Neural cell (in vitro differentiated cells): Measurements from ENCODE around the gene CA9. TPM values are rescaled to one million over a fixed set of nuclear protein-coding genes. Genes with fewer than 3 reads are reported as not detected.

Source experiments
- H2AFZ ChIP-seq: fragments of 200-600, 300-800 bp; sonication (generic), shearing (Covaris generic); 2 replicates; pipeline ENCODE4 v1.6.0; 2014; ENCODE audit warnings: low read depth, mild to moderate bottlenecking, antibody characterized with exemption, low read length, moderate library complexity
- H3F3A ChIP-seq: fragments of 200-600 bp; shearing (Covaris generic); 2 replicates; pipeline ENCODE4 v1.6.1; 2016; ENCODE audit warnings: mild to moderate bottlenecking, moderate library complexity, mixed read lengths, antibody characterized with exemption, low read length; ENCODE audit not compliant: insufficient read depth, poor library complexity, severe bottlenecking
- H3K27ac ChIP-seq: fragments of 200-600, 300-800 bp; sonication (generic), shearing (Covaris generic); 2 replicates; pipeline ENCODE4 v1.5.1; 2014; ENCODE audit warnings: mild to moderate bottlenecking, low read length, moderate library complexity
- H3K27me3 ChIP-seq: fragments of 300-800, 200-600 bp; sonication (generic), shearing (Covaris generic); 2 replicates; pipeline ENCODE4 v1.6.0; 2014; ENCODE audit warnings: mild to moderate bottlenecking, low read depth, low read length, moderate library complexity; ENCODE audit not compliant: insufficient read depth
- H3K36me3 ChIP-seq: fragments of 300-800, 200-600 bp; sonication (generic), shearing (Covaris generic); 2 replicates; pipeline ENCODE4 v1.5.1; 2014; ENCODE audit warnings: mild to moderate bottlenecking, antibody characterized with exemption, low read length, moderate library complexity; ENCODE audit not compliant: insufficient read depth
- H3K4me2 ChIP-seq: fragments of 300-800, 200-600 bp; sonication (generic), shearing (Covaris generic); 2 replicates; pipeline ENCODE4 v1.6.0; 2014; ENCODE audit warnings: mild to moderate bottlenecking, low read length
- H3K4me3 ChIP-seq: fragments of 300-800, 200-600 bp; sonication (generic), shearing (Covaris generic); 2 replicates; pipeline ENCODE4 v1.5.1; 2014; ENCODE audit warnings: mild to moderate bottlenecking, low read length, moderate library complexity
- H3K79me2 ChIP-seq: fragments of 200-600 bp; shearing (Covaris generic); replicated peaks from 2 replicates; pipeline ENCODE4 v1.6.0; 2014; ENCODE audit warnings: mild to moderate bottlenecking, low read length, moderate library complexity; ENCODE audit not compliant: insufficient read depth
- H3K9ac ChIP-seq: fragments of 300-800, 200-600 bp; sonication (generic), shearing (Covaris generic); 2 replicates; pipeline ENCODE4 v1.6.1; 2016; ENCODE audit warnings: mild to moderate bottlenecking, low read length, mixed read lengths
- H3K9me2 ChIP-seq: fragments of 200-600 bp; shearing (Covaris generic); 2 replicates; pipeline ENCODE4 v1.6.1; 2016; ENCODE audit warnings: mild to moderate bottlenecking, low read length, mixed read lengths; ENCODE audit not compliant: insufficient read depth
- H3K9me3 ChIP-seq: fragments of 200-600, 300-800 bp; sonication (generic), shearing (Covaris generic); 2 replicates; pipeline ENCODE4 v1.6.1; 2016; ENCODE audit warnings: mild to moderate bottlenecking, mixed run types, low read length, moderate library complexity, mixed read lengths
- H4K20me1 ChIP-seq: fragments of 200-600 bp; shearing (Covaris generic); 2 replicates; pipeline ENCODE4 v1.6.1; 2016; ENCODE audit warnings: mild to moderate bottlenecking, mixed run types; ENCODE audit not compliant: insufficient read depth
- CTCF ChIP-seq: fragments of 450-650 bp; IDR thresholded peaks from 2 replicates; pipeline ENCODE4 v1.5.1; 2014; ENCODE audit warnings: antibody characterized with exemption, mild to moderate bottlenecking, moderate library complexity; ENCODE audit not compliant: poor library complexity, severe bottlenecking
- EP300 ChIP-seq: fragments of 450-650 bp; conservative IDR thresholded peaks from 2 replicates; pipeline ENCODE4 v1.6.1; 2014; ENCODE audit warnings: antibody characterized with exemption, mild to moderate bottlenecking, moderate library complexity; ENCODE audit not compliant: poor library complexity, severe bottlenecking
- EZH2 ChIP-seq: fragments of 200-600, 300-800 bp; shearing (Covaris generic), sonication (generic); IDR thresholded peaks from 2 replicates; pipeline ENCODE4 v1.6.1; 2014; ENCODE audit warnings: antibody characterized with exemption, low read length, borderline replicate concordance, mild to moderate bottlenecking; ENCODE audit not compliant: insufficient read depth, poor library complexity, severe bottlenecking
- MXI1 ChIP-seq: fragments of 450-650 bp; conservative IDR thresholded peaks from 2 replicates; pipeline ENCODE4 v1.6.1; 2014; ENCODE audit warnings: antibody characterized with exemption, mild to moderate bottlenecking; ENCODE audit not compliant: poor library complexity, severe bottlenecking
- POLR2AphosphoS5 ChIP-seq: IDR thresholded peaks from 2 replicates; pipeline ENCODE4 v1.6.1; 2012
- RAD21 ChIP-seq: fragments of 450-650 bp; conservative IDR thresholded peaks from 2 replicates; pipeline ENCODE4 v1.6.1; 2014; ENCODE audit warnings: antibody characterized with exemption, mild to moderate bottlenecking, moderate library complexity
- REST ChIP-seq: IDR thresholded peaks from 2 replicates; pipeline ENCODE4 v1.6.1; 2012; ENCODE audit warnings: borderline replicate concordance
- SMC3 ChIP-seq: fragments of 450-650 bp; conservative IDR thresholded peaks from 2 replicates; pipeline ENCODE4 v1.6.1; 2014; ENCODE audit warnings: antibody characterized with exemption, mild to moderate bottlenecking, moderate library complexity; ENCODE audit not compliant: poor library complexity
- TAF1 ChIP-seq: IDR thresholded peaks from 2 replicates; pipeline ENCODE4 v1.6.1; 2012; ENCODE audit warnings: low read depth
- polyA plus RNA-seq: library from polyadenylated mRNA; depleted of rRNA; stranded (reverse); fragments of >200 nt; gene quantifications from 2 replicates; pipeline ENCODE4 v1.2.3, GENCODE V29; 2014

The CA9 gene
- polyA plus RNA-seq, 1 donor from 2014 or later, result not detected

GRCh38 chr9:35686222-35687203, 12.8 kb downstream of the CA9 start:
- H3K27me3 ChIP-seq, result peaks cover 26% of the 10 kb centered on the region
- no peaks in the 10 kb centered on the region for H3K9me3 ChIP-seq
- no peaks in the 10 kb centered on the region for H3F3A ChIP-seq
- H3K9ac ChIP-seq, result no peak overlapping the region
- H4K20me1 ChIP-seq, result no peaks in the 10 kb centered on the region
- H3K4me3 ChIP-seq, result no peak overlapping the region
- H3K4me2 ChIP-seq, result no peak overlapping the region
- no peaks in the 10 kb centered on the region for H3K79me2 ChIP-seq
- H3K9me2 ChIP-seq, result no peaks in the 10 kb centered on the region
- no peaks in the 10 kb centered on the region for H3K36me3 ChIP-seq
- no peak overlapping the region for H3K27ac ChIP-seq
- TF ChIP-seq REST, result no peak
- no peak for TF ChIP-seq MXI1
- no peak for TF ChIP-seq POLR2AphosphoS5
- TF ChIP-seq SMC3, result no peak
- TF ChIP-seq RAD21, result no peak
- no peak for TF ChIP-seq EP300
- no peak for TF ChIP-seq EZH2
- no peak for TF ChIP-seq CTCF
- no peak for TF ChIP-seq TAF1
- H2AFZ ChIP-seq, result no peak overlapping the region

- Histone ChIP-seq H3K79me2 (no peaks in the 10 kb centered on the region), H3K9me3 (no peaks in the 10 kb centered on the region), H3K4me3 (no peak overlapping the region), H3F3A (no peaks in the 10 kb centered on the region), H3K36me3 (no peaks in the 10 kb centered on the region), H4K20me1 (no peaks in the 10 kb centered on the region), H3K27me3 (peaks cover 27% of the 10 kb centered on the region), H3K9me2 (no peaks in the 10 kb centered on the region), H3K9ac (no peak overlapping the region), H3K4me2 (no peak overlapping the region), H3K27ac (no peak overlapping the region), H2AFZ (no peak overlapping the region)
- TF ChIP-seq EP300, result no peak
- TF ChIP-seq POLR2AphosphoS5, result no peak
- TF ChIP-seq MXI1, result no peak
- TF ChIP-seq REST, result no peak
- TF ChIP-seq SMC3, result no peak
- no peak for TF ChIP-seq TAF1
- no peak for TF ChIP-seq EZH2
Measured at GRCh38 chr9:35687306-35687705, 13.6 kb downstream of the CA9 start.
